SK-MEL-5 (cell line): ENCODE data around the gene SND1. TPM values are rescaled to one million over a fixed set of nuclear protein-coding genes. Genes with fewer than 3 reads are reported as not detected.

ENCODE experiments used
- DNase-seq: peaks from one replicate; pipeline ENCODE4 v3.0.0-alpha.2; 2016; ENCODE audit warnings: low read depth, low spot score
- in situ Hi-C: cut with HindIII; loops from 2 replicates; pipeline ENCODE4 v1.10.0; 2016; ENCODE audit warnings: low sequenced_read_pairs, high pct_unique_total_duplicates, low pct_unique_long_range_greater_than_20kb
- small RNA-seq, 2 experiments: library from RNA; depleted of rRNA; stranded (forward); fragments of <200 nt; gene quantifications; one replicate each; pipeline ENCODE3, GENCODE V24; 2014
- total RNA-seq: library from RNA; depleted of rRNA; stranded (reverse); fragments of >200 nt; shearing (Covaris generic); gene quantifications from 2 replicates; pipeline ENCODE4 v1.2.3, GENCODE V29; 2014; rRNA removed

SND1 gene
- total RNA-seq, 1 experiment from 2014 or later: 263 TPM

DNA sequence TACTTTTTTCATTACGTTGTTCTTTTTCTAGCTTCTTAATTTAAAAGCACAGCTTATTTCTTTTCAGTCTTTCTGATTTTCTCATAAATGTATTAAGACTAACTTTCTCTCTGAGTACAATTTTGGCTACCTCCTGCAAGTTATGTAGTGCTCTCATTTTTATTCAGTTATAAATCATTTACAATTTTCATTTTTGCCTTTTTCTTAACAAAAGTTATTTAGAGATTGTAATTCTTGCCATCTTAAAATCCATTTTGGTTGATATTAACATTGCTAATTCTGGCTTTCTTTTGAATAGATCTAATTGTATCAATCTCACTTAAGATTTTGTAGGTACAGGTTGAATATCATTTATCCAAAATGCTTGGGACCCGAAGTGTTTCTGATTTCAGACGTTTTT is 476.4 kb downstream of the SND1 start:
- in situ Hi-C loops: no loop called here
- no peak for DNase-seq

DNA sequence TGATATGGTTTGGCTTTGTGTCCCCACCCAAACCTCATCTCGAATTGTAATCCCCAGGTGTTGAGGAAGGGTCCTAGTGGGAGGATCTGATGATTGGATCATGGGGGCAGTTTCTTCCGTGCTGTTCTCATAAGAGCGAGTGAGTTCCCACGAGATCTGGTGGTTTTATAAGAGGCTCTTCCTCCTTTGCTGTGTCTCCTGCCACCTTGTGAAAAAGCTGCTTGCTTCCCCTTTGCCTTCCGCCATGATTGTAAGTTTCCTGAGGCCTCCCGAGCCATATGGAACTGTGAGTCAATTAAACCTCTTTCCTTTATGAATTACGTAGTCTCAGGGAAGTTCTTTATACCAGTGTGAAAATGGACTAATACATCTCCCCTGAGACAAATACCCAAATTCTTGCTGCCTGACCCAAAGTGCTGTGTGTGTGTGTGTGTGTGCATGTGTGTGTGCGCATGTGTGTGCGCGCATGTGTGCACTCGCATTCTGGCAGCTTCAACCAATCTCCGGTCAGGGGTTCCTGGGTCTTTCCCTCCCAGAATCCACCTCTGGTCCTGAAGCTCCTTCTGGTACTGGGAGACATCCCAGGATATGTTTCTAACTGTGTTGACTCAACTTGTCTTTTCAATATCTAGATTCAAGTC is 477.4 kb downstream of the SND1 start:
- in situ Hi-C loops: no loop called here
- DNase-seq: no peak

DNA sequence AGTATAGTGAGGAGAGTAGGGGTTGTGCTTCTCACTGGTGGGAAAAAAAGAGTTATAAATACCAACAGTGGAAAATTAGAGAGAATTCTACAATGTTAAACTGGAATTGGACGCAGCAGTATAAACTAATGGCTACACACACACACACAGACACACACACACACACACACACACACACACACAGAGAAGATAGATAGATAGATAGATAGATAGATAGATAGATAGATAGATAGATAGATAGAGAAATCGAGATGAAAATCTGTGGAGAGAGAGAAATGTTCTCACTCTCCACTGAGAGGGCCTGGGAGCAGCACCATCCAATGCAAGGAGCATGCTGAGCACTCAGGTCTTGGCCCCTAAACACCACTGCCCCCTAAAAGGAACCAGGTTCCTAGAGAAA is 479.1 kb downstream of the SND1 start:
- in situ Hi-C loops: no loop called here
- DNase-seq: no peak

DNA sequence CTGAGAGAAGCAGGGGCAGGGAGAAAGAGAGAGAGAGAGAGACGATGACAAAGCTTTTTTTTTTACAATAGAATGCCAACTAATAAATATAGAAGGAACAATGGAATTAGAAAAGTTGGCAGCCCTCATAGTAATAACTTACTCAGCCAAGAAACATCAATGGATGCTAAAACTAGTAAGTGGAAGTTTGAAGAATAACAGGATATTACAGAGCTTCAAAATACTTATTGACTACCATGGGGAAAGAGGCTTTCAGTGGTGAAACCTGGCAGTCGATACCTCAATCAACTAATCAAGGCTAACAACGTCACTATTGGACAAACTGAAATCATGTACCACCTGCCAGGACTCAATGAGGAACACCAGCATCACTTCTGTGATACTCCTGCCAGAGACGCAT is 479.7 kb downstream of the SND1 start:
- DNase-seq: no peak
- in situ Hi-C loops: no loop called here

GRCh38 chr7:128132426-128133069 is 480.6 kb downstream of the SND1 start:
- no peak for DNase-seq
- in situ Hi-C loops: no loop called here

DNA sequence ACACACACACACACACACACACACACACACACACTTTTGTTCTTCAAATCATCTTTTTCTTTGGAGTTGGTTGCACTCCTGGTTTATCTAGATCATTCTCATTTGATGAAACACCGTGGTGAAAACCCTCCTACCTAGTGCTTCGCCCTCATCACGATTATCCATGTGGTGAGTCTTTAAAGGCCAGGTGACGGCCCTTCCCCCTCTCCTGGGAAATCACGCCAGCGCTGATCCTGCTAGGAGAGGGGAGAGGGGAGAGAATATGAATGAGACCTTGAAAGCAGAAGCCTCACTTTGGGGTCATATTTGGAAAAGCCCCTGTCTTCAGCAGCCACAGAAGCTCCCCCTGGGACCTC is 483.1 kb downstream of the SND1 start:
- in situ Hi-C loops: no loop called here
- DNase-seq: no peak

GRCh38 chr7:128135515-128136214 is 483.7 kb downstream of the SND1 start:
- peak; percentile 58 for DNase-seq
- in situ Hi-C loops: no loop called here

DNA sequence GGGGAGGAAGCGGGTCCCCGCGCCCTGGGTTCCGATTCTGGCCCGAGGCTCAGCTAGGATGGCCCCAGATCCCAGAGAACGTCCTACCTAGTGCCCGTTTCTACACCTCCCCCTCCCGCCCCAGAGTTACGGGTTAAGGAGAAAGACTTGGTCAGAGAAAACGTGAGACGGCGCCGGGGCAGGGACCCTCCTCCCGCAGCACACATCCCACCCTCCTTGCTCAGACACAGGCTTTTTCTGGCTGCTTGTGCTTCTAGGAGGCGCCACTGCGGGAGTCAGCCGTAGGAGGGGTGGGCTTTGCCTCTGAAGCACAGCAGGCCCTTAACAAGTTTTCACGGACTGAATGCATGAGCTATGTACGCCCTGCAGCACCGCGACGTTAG is 484.2 kb downstream of the SND1 start:
- in situ Hi-C loops: no loop called here
- DNase-seq: no peak

DNA sequence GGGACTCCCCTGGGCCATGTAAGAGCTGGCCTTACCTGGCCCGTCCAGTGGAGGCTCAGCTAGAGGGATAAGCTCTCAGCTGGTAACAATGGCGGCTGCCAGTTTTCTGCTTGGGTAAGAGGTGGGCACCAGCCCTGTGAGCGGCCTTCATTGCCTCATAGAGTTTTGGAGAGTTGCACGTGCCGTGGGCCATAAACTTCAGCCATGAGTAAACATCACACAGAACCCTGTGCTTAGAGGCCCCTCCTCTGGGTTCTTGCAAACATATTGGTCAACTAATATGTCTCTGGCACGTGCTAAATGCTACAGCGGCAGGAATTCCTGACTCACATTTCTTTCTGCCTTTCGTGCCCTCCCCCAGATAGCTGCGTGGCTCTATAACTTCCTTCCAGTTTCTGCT is 485.2 kb downstream of the SND1 start:
- in situ Hi-C loops: no loop called here
- no peak for DNase-seq

- in situ Hi-C loops: no loop called here
- no peak for DNase-seq
Observed at GRCh38 chr7:128139406-128139805, 487.4 kb downstream of the SND1 start.

- DNase-seq: no peak
- in situ Hi-C loops: no loop called here
Observed at GRCh38 chr7:128141683-128142195, 489.7 kb downstream of the SND1 start.

Small RNA genes within 50 kb of the gene (small RNA-seq; reads per million reads assigned to genes)
- gene MIR593: 0 reads per million in 2 experiments

Other genes with a start within 250 kb of the SND1 start
- 25.8 and 26.9 TPM in 2 replicates for gene GCC1, start 66.6 kb upstream of the SND1 start, total RNA-seq
- 138 and 147 TPM in 2 replicates for gene ARF5, start 63.8 kb upstream of the SND1 start, total RNA-seq
- 0.75 and 2.7 TPM in 2 replicates for gene FSCN3, start 58.5 kb upstream of the SND1 start, total RNA-seq
- gene PAX4, start 34.1 kb upstream of the SND1 start, total RNA-seq: not detected in 2 replicates